EH (cell line): ENCODE measurements around the gene BTNL3.

Experiments
- DNase-seq: peaks from one replicate; pipeline ENCODE4 v3.0.0-alpha.2; 2015; ENCODE audit warnings: low read depth

Gene BTNL3

GRCh38 chr5:181047921-181048320 is 59.3 kb downstream of the BTNL3 start:
- no peak for DNase-seq

DNA sequence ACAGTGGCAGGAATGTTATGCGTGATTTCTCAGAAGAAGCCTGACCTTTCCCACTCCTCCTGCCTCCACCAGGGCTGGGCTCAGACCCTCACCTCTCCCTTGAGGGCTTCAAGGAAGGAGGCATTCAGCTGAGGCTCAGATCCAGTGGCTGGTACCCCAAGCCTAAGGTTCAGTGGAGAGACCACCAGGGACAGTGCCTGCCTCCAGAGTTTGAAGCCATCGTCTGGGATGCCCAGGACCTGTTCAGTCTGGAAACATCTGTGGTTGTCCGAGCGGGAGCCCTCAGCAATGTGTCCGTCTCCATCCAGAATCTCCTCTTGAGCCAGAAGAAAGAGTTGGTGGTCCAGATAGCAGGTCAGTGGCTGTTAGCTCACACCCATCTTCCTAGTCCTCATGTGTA is 61.4 kb downstream of the BTNL3 start:
- DNase-seq = no peak

DNA sequence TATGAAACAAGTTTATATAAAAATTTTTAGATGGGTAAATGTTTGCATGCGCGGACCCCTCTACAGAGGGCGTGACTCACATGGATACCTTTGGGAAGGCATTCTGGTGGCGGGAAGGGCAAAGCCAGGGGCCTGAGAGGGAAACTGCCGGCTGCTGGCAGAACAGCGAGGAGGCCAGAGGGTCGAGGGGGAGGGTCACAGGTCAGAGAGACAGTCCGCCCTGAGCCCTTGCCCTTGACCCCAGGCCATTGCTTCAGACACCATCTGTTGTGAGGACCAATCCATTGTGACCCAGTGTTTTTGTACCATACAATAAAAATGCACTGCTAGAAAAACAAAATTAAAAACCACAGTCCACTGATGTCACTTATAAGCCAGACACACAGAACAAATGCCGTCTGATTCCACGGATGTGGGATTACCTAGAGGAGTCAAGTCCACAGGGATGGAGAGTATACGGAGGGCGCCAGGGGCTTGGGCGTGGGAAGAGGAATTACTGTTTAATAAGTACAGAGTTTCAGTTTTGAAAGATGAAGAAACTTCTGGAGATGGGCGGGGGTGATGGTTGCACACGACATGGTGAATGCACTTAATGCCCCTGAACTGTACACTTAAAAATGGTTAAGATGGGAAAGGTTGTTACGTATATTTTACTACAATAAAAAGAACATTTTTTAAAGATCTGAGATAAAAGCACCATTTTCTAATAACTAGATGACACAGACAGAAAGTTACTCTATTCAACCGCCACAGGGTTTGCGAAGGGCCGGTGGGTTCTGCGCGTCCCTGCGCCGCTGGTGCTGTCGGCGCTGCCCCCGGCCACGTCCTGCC is 63.4 kb downstream of the BTNL3 start:
- DNase-seq = no peak

DNA sequence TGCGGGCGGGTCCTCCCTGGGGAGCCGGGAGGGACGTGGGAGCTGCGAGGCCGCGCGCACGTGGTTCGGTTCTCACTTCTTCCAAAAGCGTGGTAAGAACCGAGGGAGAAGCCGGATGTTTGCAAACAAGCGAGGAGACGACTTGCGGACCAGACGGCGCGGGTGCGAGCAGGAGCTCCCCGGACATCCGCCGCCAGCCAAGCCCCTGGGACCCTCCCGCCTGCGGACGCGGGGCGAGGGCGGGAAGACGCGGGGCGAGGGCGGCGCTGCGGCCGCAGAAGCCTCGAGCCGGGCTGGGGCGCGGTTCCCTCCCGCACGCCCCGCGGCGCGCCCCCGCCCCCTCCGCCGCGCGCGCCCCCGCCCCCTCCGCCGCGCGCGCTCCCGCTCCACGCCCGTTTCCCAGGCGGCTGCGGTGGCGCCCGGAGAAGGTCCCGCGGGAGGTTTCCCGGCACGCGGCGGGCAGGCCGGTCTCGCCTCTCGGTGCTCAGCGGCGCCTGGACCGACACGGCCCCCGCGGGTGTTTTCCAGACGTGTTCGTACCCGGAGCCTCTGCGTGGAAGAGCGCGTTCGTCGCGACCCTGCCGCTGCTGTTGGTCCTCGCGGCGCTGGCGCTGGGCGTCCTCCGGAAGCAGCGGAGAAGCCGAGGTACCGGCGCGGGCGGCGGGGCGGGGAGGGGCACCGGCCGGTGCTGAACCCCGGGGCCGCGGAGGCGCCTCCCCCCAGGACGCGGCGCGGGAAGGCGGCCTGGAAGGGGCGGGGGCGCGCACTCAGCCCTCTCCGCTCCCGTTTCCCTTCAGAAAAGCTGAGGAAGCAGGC is 64.2 kb downstream of the BTNL3 start:
- DNase-seq = no peak

DNA sequence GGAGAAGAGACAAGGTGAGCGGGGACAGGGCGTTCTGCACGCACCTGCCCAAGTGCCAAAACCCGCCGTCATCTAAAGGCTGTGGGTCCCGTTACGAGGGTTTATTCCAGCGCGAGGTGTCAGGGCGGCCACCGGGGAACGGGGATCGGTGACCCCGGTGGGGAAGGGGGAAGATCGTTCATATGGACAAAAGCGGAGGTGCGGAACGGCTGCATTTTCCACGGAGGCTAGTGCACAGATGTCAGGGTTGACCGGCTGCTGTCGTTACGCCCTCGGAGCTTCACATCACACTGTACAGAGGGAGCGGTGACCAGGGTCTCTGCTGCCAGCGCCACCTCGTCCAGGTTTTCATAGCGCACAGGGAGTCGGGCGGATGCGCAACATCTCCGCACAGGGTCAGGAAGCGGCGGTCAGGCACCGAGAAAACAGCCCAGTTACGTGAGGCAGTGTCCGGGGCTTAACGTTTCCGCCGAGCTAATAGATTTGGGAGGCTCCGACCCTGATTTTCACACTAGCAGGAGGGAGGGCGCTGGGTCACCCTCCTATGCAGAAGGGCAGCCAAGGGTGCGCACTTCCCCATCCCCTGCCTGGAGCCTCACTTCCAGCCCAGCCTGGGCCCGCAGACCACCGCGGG is 65.0 kb downstream of the BTNL3 start:
- DNase-seq = no peak

DNA sequence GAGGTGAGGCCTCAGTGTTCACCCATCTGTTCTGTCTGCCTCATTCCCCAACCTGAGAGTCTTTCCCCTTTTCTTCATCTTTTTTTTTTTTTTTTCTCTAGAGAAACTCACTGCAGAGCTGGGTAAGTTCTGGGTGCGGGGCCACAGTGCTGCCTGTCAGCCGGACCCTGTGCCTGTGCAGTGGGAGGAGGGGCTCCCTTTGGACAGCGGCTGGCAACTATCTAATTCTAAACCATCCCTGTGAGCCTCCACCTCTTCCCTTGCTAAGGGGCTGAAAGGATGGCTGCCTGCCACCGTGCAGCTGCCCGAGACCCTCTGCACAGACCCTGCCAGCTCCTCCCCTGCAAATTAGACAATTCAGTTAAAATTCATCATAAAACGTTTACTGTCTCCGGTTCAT is 65.5 kb downstream of the BTNL3 start:
- no peak for DNase-seq

- DNase-seq = no peak
These were observed 66.3 kb downstream of the BTNL3 start for GRCh38 chr5:181054871-181055459.
